Muscle of leg (tissue), 11 donors: Measurements from ENCODE around the gene TNNC1. TPM values are rescaled to one million over a fixed set of nuclear protein-coding genes. Genes with fewer than 3 reads are reported as not detected.
A peak's percentile ranks its signal among the peaks of the same experiment; 100 is the strongest.

Experiments
- DNase-seq: peaks from one replicate; pipeline ENCODE4 v3.0.0; 2013
- H3K27ac ChIP-seq: one replicate; pipeline ENCODE4 v1.5.1; 2013; ENCODE audit warnings: mild to moderate bottlenecking, low read length, control low read depth
- H3K27me3 ChIP-seq: one replicate; pipeline ENCODE4 v1.6.1; 2013; ENCODE audit warnings: low read length; ENCODE audit not compliant: control insufficient read depth, insufficient read depth
- H3K36me3 ChIP-seq: one replicate; pipeline ENCODE4 v1.6.1; 2013; ENCODE audit warnings: low read length; ENCODE audit not compliant: control insufficient read depth, insufficient read depth
- H3K4me1 ChIP-seq: one replicate; pipeline ENCODE4 v1.6.1; 2013; ENCODE audit warnings: low read length; ENCODE audit not compliant: control insufficient read depth, insufficient read depth
- H3K4me3 ChIP-seq: one replicate; pipeline ENCODE4 v1.5.1; 2013; ENCODE audit warnings: low read length, control low read depth
- H3K9me3 ChIP-seq: replicated peaks from 2 replicates; pipeline ENCODE4 v1.6.1; 2013; ENCODE audit warnings: low read depth, low read length; ENCODE audit not compliant: control insufficient read depth
- WGBS: methylation state at CpG from one replicate; pipeline ENCODE4 v1.1.5; 2013; ENCODE audit warnings: missing lambda C conversion rate; ENCODE audit not compliant: insufficient coverage; 5-methylcytosine and 5-hydroxymethylcytosine counted together
- polyA plus RNA-seq, 8 donors: library from polyadenylated mRNA; unstranded; fragments of 120-200 nt; gene quantifications; one replicate each; pipeline versions ENCODE4 v1.2.1 to v1.2.3, GENCODE V29; 2013; ENCODE audit warnings: inconsistent platforms in 1 of 8, low replicate concordance in 1 of 8; ENCODE audit not compliant: insufficient read length in 8 of 8, insufficient read depth in 1 of 8
- total RNA-seq: library from RNA; stranded (reverse); fragments of 120-200 nt; gene quantifications from one replicate; pipeline ENCODE4 v1.2.4, GENCODE V29; 2013

The TNNC1 gene
- total and polyA plus RNA-seq, 9 donors = 521 to 1,724 (median 617) TPM

GRCh38 chr3:52477076-52477795, 23.4 kb upstream of the TNNC1 start:
- H3K27ac ChIP-seq = no peak overlapping the region
- no peaks in the 10 kb centered on the region for H3K9me3 ChIP-seq
- DNase-seq = no peak
- H3K36me3 ChIP-seq = peaks cover 96% of the 10 kb centered on the region
- H3K4me1 ChIP-seq = peaks cover 3% of the 10 kb centered on the region
- H3K4me3 ChIP-seq = no peak overlapping the region
- 95% methylated on average over 13 of the region's 16 CpGs for WGBS
- no peaks in the 10 kb centered on the region for H3K27me3 ChIP-seq

DNA sequence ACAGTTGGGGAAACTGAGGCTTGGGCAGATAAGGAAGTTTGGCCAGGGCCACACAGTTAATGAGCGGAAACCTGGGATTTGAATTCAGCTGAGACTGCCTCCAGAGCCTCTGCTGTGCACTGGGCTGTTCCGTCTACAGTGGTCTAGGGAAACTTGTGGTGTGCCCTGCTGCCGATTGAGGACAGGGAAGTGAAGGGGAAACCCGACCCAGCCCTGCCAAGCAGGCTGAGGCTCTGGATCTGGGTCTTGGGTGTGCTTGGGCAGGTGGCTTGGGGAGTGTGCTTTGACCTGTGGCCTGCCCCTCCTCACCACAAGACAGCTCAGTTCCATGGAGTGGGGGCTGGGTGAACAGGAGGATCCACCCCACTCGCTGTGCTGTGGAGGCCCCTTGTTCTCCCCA, 19.2 kb upstream of the TNNC1 start:
- Histone ChIP-seq H3K27ac (no peak overlapping the region), H3K4me3 (no peak overlapping the region), H3K9me3 (no peaks in the 10 kb centered on the region), H3K36me3 (peaks cover 76% of the 10 kb centered on the region), H3K4me1 (peaks cover 8% of the 10 kb centered on the region), H3K27me3 (no peaks in the 10 kb centered on the region)
- no peak for DNase-seq
- 97% methylated on average over 4 of the region's 5 CpGs for WGBS

DNA sequence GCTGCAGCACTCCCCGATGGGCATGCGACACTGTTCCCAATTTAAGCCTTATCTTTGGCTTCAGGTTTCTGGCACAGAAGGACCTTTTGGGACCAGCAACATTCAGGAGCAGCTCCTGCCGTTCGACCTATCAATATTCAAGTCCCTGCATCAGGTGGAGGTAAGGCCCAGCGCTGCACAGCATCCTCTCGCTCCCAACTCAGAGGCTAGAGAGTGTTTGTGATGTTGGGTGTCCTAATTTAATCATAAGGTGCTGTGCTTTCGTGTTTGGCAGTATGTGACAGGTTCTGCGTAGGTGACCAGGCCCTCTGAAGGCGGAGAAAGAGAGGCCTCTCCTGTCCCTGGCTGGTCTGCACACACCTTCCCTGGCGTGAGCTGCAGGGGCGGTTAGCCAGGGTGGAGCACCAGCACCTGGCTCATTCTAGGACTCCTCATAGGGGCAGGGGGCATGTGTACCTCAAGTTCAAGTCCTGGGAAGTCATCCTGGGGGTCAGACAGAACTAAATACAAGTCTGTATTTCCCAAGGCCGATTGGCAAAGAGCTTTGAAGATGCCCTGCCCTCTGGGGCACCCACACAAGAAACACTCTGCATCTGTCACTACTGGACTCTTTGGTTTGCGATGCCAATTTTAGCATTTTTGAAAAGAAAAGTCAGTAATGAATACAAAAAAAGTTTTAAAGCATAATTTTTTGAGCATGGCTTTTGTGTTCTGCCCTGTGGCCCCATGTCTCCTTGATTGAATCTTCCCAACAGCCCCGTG, 18.6 kb upstream of the TNNC1 start:
- Histone ChIP-seq H3K36me3 (peaks cover 73% of the 10 kb centered on the region), H3K27me3 (no peaks in the 10 kb centered on the region)

DNA sequence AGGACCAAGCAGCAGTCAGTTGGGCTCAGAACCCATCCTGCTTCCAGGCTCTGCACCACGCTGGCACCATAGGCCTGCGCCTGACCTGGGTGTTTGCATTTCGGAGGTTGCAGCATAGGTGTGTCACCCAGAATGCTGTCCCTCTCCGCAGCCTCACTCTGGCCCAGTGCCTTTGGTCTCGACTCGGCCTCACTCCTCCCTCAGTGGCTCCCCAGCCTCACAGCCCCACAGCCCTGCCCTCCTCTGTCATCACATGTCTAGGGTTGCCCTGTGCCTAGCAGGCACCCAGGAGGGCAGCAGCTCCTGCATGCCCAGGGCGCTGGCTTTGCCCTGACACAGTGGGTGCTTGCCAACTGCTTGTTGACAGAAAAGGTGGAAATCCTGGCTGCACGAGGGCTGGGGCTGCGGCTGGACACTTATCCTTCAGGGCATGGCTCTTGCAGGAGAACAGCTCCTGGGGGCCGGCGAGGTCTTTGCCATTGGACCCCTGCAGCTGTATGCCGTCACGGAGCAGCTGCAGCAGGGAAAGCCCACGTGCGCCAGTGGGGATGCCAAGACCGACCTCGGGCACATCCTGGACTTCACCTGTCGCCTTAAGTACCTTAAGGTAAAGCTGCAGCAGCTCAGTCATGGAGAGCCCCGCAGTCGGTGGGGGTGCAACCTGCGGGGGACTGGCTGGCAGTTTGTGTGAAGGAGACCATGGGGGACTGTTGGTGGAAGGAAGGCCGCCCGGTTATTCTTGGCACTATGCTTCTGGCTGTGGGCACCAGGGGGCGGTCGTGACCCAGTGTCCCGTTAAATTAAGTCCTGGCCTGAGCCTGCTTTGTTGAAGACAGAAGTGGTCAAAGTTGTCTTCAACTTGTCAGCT, 17.8 kb upstream of the TNNC1 start:
- peak; percentile 58 for DNase-seq
- Histone ChIP-seq H3K36me3 (peaks cover 70% of the 10 kb centered on the region), H3K4me3 (no peak overlapping the region), H3K27ac (no peak overlapping the region), H3K27me3 (no peaks in the 10 kb centered on the region), H3K9me3 (no peaks in the 10 kb centered on the region), H3K4me1 (peaks cover 8% of the 10 kb centered on the region)
- WGBS = 69% methylated on average over 24 of the region's 26 CpGs

More for the DNA sequence above, 18.6 kb upstream of the TNNC1 start:
- WGBS = 76% methylated on average over 12 of the region's 14 CpGs
- no peak for DNase-seq
- Histone ChIP-seq H3K4me3 (no peak overlapping the region), H3K27ac (no peak overlapping the region), H3K4me1 (peaks cover 8% of the 10 kb centered on the region), H3K9me3 (no peaks in the 10 kb centered on the region)

- 100% methylated on average over 3 of the region's 4 CpGs for WGBS
- Histone ChIP-seq H3K9me3 (no peaks in the 10 kb centered on the region), H3K27ac (no peak overlapping the region), H3K36me3 (peaks cover 64% of the 10 kb centered on the region), H3K4me3 (no peak overlapping the region), H3K27me3 (no peaks in the 10 kb centered on the region), H3K4me1 (peaks cover 8% of the 10 kb centered on the region)
- DNase-seq = no peak
Observed at GRCh38 chr3:52470920-52471319, 17.1 kb upstream of the TNNC1 start.

DNA sequence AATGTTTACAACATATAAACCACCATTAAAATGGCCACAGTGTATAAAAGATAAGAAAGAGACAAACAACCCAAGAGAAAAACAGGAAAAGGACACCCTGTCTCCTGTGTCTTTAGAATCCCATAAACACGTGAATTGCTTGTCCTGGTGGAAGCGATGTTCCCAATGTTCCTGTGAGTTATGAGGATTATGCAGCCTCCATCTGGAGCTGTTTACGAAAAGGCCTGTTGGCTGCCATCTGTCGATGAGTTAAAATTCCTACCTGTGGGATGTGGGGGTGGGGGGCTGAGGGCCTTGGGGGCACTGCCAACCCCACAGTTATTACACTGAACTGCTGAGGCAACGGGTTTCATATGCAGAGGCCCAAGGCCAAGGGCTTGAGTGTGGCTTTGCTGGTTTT, 15.2 kb upstream of the TNNC1 start:
- no peaks in the 10 kb centered on the region for H3K9me3 ChIP-seq
- H3K36me3 ChIP-seq = peaks cover 55% of the 10 kb centered on the region
- H3K27ac ChIP-seq = no peak overlapping the region
- no peak overlapping the region for H3K4me3 ChIP-seq
- DNase-seq = no peak
- H3K4me1 ChIP-seq = peaks cover 8% of the 10 kb centered on the region
- no peaks in the 10 kb centered on the region for H3K27me3 ChIP-seq
- 40% methylated on average over 3 of the region's 5 CpGs for WGBS

DNA sequence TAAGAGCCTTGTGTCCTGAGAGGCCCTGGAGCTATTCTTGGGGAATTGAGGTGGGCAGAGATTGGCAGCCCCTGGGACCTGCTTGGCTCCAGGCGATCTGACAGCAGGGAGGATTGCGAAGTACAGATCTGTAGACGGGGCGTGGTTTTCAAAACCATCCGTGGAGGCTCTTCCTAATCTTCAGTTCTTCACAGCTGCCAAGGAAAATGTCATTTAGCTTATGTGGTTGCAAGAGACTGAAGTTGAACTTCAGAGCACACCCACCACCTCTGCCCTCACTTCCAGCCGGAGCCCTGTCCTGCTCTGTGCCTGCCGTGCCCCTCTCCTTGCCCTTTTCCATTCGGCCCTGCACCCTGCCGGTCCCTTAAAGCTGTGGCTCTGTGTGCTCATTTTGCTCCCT, 14.5 kb upstream of the TNNC1 start:
- H3K9me3 ChIP-seq = no peaks in the 10 kb centered on the region
- peaks cover 8% of the 10 kb centered on the region for H3K4me1 ChIP-seq
- peaks cover 49% of the 10 kb centered on the region for H3K36me3 ChIP-seq
- no peak for DNase-seq
- 65% methylated on average over 3 of the region's 9 CpGs for WGBS
- no peaks in the 10 kb centered on the region for H3K27me3 ChIP-seq
- no peak overlapping the region for H3K4me3 ChIP-seq
- H3K27ac ChIP-seq = no peak overlapping the region

DNA sequence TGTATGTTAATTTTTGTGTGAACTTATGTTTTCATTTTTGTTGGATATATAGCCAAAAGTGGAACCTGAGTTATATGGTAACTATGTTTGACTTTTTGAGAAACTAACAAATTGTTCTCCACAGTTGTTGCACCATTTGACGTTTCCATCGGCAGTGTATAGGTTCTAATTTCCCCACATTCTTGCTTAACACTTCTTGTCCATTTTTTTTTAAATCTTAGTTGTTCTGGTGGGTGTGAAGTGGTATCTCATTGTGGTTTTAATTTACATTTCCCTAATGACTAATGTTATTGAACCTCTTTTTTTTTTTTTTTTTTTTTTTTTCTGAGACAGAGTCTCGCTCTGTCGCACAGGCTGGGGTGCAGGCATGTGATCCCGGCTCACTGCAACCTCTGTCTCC, 9.6 kb upstream of the TNNC1 start:
- no peaks in the 10 kb centered on the region for H3K27me3 ChIP-seq
- DNase-seq = no peak
- no peak overlapping the region for H3K27ac ChIP-seq
- H3K4me1 ChIP-seq = peaks cover 4% of the 10 kb centered on the region
- H3K36me3 ChIP-seq = peaks cover 46% of the 10 kb centered on the region
- H3K4me3 ChIP-seq = no peak overlapping the region
- H3K9me3 ChIP-seq = no peaks in the 10 kb centered on the region
- WGBS = 100% methylated on average over 3 of the region's 5 CpGs

GRCh38 chr3:52461874-52462273, 8.0 kb upstream of the TNNC1 start:
- Histone ChIP-seq H3K4me3 (no peak overlapping the region), H3K9me3 (no peaks in the 10 kb centered on the region), H3K36me3 (peaks cover 49% of the 10 kb centered on the region), H3K27me3 (no peaks in the 10 kb centered on the region), H3K4me1 (peaks cover 7% of the 10 kb centered on the region), H3K27ac (no peak overlapping the region)
- 44% methylated on average over 4 of the region's 6 CpGs for WGBS
- DNase-seq = no peak
